Esophagus muscularis mucosa (tissue), 4 donors: ENCODE results near the gene IL11. TPM values are rescaled to one million over a fixed set of nuclear protein-coding genes. Genes with fewer than 3 reads are reported as not detected.

Experiments
- DNase-seq: peaks from one replicate; pipeline ENCODE4 v3.0.0-alpha.2; 2017; ENCODE audit errors: extremely low spot score
- H3K27ac ChIP-seq, 4 donors: fragments of 200-600 bp; sonication (generic); replicated peaks in 1 of 4; 1 replicate in 3 of 4; 2 replicates in 1 of 4; pipeline ENCODE4 v1.5.1; 2016 to 2019; ENCODE audit warnings: mild to moderate bottlenecking in 1 of 4
- H3K27me3 ChIP-seq, 4 donors: fragments of 200-600 bp; sonication (generic); one replicate each; pipeline versions ENCODE4 v1.5.1 to v1.6.0; 2016 to 2019
- H3K36me3 ChIP-seq, 4 donors: fragments of 200-600 bp; sonication (generic); one replicate each; pipeline ENCODE4 v1.5.1; 2016 to 2019
- H3K4me1 ChIP-seq, 4 donors: fragments of 200-600 bp; sonication (generic); one replicate each; pipeline ENCODE4 v1.5.1; 2016 to 2019
- H3K4me3 ChIP-seq, 4 donors: fragments of 200-600 bp; sonication (generic); 1 replicate in 2 of 4; 2 replicates in 2 of 4; pipeline ENCODE4 v1.5.1; 2016 to 2019; ENCODE audit warnings: mild to moderate bottlenecking in 4 of 4, moderate library complexity in 1 of 4
- H3K9me3 ChIP-seq, 4 donors: fragments of 200-600 bp; sonication (generic); 1 replicate in 3 of 4; 2 replicates in 1 of 4; pipeline ENCODE4 v1.5.1; 2016 to 2019
- EP300 ChIP-seq: sonication (generic); formaldehyde crosslinking; IDR thresholded peaks from one replicate; pipeline ENCODE4 v1.6.1; 2017; ENCODE audit warnings: antibody characterized with exemption
- POLR2A ChIP-seq: fragments of 450-650 bp; IDR thresholded peaks from one replicate; pipeline ENCODE4 v1.6.1; 2017; ENCODE audit warnings: antibody characterized with exemption, moderate library complexity, mild to moderate bottlenecking, low read depth
- POLR2AphosphoS5 ChIP-seq, 2 donors: sonication (generic); formaldehyde crosslinking; IDR thresholded peaks; one replicate each; pipeline ENCODE4 v1.6.1; 2017; ENCODE audit warnings: antibody characterized with exemption in 2 of 2
- WGBS: methylation state at CpG from one replicate; pipeline ENCODE4 v1.1.5; 2018; 5-methylcytosine and 5-hydroxymethylcytosine counted together
- intact Hi-C: fragments of 100-400 bp; cut with DNase I; formaldehyde crosslinking; loops from one replicate; pipeline ENCODE4 v1.15.1; 2023
- total RNA-seq, 4 donors: library from RNA; depleted of rRNA; stranded (reverse); fragments of >200 nt; gene quantifications; one replicate each; pipeline versions ENCODE4 v1.1.0 to v1.2.1, GENCODE V29; 2016
- TF ChIP-seq, protein P1 (sequence below), 3 experiments: fragments of 200-600 bp in 2 of 3; fragments of 450-650 bp in 1 of 3; sonication (generic) in 2 of 3; IDR thresholded peaks; one replicate each; pipeline ENCODE4 v1.5.1; 2017 to 2019; ENCODE audit warnings: antibody characterized with exemption in 3 of 3, mild to moderate bottlenecking in 2 of 3, moderate library complexity in 1 of 3

Gene IL11
- total RNA-seq, 4 donors from 2014 or later: 0.33 to 0.34 TPM; not detected in 2

DNA sequence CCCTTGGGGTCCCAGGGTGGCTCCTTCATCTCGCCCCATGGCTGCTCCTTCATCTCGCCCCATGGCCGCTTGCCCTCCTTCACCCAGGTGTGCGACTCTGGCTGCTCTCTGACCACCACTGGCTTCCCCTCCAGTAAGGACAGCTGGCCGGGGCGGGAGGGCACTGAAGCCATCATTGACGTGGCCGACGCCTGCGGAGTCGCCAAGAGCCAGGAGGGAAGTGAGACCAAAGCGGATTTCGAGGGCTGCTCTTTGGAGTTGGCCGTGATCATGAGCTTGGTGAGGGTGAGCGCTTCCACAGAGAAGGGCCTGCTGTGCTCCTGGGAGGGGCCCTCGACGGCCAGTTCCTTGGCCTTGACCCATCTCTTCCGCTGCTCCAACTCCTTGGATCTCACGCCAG, 11.8 kb downstream of the IL11 start:
- H3K4me3 ChIP-seq: no peak overlapping the region
- no peaks in the 10 kb centered on the region for H3K36me3 ChIP-seq
- no peak for DNase-seq
- TF ChIP-seq POLR2AphosphoS5 (IDR thresholded peaks at IDR 0.05): no peak
- TF ChIP-seq, protein P1, sequence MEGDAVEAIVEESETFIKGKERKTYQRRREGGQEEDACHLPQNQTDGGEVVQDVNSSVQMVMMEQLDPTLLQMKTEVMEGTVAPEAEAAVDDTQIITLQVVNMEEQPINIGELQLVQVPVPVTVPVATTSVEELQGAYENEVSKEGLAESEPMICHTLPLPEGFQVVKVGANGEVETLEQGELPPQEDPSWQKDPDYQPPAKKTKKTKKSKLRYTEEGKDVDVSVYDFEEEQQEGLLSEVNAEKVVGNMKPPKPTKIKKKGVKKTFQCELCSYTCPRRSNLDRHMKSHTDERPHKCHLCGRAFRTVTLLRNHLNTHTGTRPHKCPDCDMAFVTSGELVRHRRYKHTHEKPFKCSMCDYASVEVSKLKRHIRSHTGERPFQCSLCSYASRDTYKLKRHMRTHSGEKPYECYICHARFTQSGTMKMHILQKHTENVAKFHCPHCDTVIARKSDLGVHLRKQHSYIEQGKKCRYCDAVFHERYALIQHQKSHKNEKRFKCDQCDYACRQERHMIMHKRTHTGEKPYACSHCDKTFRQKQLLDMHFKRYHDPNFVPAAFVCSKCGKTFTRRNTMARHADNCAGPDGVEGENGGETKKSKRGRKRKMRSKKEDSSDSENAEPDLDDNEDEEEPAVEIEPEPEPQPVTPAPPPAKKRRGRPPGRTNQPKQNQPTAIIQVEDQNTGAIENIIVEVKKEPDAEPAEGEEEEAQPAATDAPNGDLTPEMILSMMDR (IDR thresholded peaks at IDR 0.05): no peak
- no peak for TF ChIP-seq POLR2A
- no peak for TF ChIP-seq EP300
- H3K4me1 ChIP-seq: peaks cover 13 to 15% (median 14%) of the 10 kb centered on the region in 4 donors
- H3K27me3 ChIP-seq: peaks cover 8 to 76% (median 15%) of the 10 kb centered on the region in 4 donors
- WGBS: 100% methylated on average over 2 of the region's 19 CpGs
- intact Hi-C loops: no loop called here
- H3K9me3 ChIP-seq: no peaks in the 10 kb centered on the region
- H3K27ac ChIP-seq: no peak overlapping the region

DNA sequence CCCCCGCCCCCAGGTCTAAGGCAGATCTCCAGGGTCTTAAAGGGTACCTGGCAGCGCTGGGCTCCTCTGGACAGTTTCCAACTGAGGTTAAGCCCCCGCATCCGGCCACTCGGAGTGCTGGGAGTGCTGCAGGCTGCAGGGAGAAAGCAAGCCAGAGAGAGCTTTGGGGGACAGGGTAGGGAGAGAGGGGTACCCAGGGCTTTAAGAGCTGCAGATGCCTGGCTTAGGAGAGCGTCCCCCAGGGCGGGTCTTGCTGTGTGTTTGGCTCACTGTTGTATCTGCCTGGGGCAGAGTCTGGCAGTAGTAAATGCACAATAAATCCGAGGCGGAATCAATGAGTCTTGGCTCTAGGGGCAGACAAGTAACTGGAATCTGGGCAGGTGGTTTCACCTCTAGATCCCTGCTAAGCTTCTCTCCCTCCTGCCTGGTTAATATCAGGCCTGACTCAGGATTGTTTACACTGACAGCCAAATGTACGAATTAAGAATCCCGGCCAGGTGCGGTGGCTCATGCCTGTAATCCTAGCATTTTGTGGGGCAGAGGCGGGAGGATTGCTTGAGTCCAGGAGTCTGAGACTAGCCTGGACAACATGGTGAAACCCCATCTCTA, 14.9 kb downstream of the IL11 start:
- intact Hi-C loops: no loop called here
- 32% methylated on average over 12 of the region's 13 CpGs for WGBS
- Histone ChIP-seq H3K9me3 (no peaks in the 10 kb centered on the region), H3K27ac (no peak overlapping the region), H3K4me1 (peaks cover 18 to 23% (median 20%) of the 10 kb centered on the region in 4 donors), H3K4me3 (no peak overlapping the region), H3K27me3 (peaks cover 11 to 80% (median 44%) of the 10 kb centered on the region in 4 donors), H3K36me3 (no peaks in the 10 kb centered on the region)
- DNase-seq: no peak
- TF ChIP-seq POLR2A (no peak), POLR2AphosphoS5 (IDR thresholded peaks at IDR 0.05) (no peak), EP300 (no peak)
- TF ChIP-seq, protein P1 (IDR thresholded peaks at IDR 0.05): no peak

DNA sequence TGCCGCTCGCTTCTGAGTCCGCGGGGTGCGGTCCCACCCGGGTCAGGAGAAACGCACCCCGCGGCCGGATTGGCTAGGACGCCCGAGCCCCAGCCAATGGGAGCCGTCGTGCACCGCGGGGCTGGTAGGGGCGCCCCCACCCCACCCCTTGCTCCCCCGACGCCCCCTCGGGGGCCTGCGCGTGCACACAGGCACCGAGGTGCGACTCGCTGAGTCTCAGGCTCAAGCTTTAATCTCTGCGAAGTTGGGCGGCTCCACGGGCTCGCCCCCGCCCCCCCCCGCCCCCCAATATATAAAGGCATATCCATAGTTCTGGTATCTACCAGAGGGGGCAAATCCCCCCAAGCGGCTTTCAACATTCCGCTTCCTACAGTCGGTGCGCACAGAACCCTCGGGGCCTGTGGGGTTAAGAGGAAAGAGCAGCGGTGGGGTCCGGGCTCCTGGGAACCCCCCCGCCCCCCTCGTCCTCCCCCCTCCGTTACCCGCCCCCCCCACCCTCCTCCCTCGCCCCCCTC, 15.5 kb downstream of the IL11 start, which contains the start of gene COX6B2:
Gene COX6B2, minus strand, starts transcription at position 22 of the 515 bp plus-strand sequence. CDS start 198 bp downstream, outside the sequence.
- WGBS: 0% methylated on average over 4 of the region's 43 CpGs
- TF ChIP-seq POLR2AphosphoS5 (IDR thresholded peaks at IDR 0.05) (no peak), POLR2A (no peak), EP300 (no peak)
- TF ChIP-seq, protein P1 (IDR thresholded peaks at IDR 0.05): no peak
- intact Hi-C loops: no loop called here
- Histone ChIP-seq H3K27ac (no peak within 1 kb of the TSS), H3K9me3 (no peaks in the 10 kb centered on the region), H3K27me3 (peaks cover 11 to 85% (median 46%) of the 10 kb centered on the region in 4 donors), H3K36me3 (no peaks in the 10 kb centered on the region), H3K4me1 (peaks cover 18 to 23% (median 20%) of the 10 kb centered on the region in 4 donors), H3K4me3 (peak within 1 kb of the TSS; percentile 41 to 63 (median 46))
- no peak for DNase-seq

DNA sequence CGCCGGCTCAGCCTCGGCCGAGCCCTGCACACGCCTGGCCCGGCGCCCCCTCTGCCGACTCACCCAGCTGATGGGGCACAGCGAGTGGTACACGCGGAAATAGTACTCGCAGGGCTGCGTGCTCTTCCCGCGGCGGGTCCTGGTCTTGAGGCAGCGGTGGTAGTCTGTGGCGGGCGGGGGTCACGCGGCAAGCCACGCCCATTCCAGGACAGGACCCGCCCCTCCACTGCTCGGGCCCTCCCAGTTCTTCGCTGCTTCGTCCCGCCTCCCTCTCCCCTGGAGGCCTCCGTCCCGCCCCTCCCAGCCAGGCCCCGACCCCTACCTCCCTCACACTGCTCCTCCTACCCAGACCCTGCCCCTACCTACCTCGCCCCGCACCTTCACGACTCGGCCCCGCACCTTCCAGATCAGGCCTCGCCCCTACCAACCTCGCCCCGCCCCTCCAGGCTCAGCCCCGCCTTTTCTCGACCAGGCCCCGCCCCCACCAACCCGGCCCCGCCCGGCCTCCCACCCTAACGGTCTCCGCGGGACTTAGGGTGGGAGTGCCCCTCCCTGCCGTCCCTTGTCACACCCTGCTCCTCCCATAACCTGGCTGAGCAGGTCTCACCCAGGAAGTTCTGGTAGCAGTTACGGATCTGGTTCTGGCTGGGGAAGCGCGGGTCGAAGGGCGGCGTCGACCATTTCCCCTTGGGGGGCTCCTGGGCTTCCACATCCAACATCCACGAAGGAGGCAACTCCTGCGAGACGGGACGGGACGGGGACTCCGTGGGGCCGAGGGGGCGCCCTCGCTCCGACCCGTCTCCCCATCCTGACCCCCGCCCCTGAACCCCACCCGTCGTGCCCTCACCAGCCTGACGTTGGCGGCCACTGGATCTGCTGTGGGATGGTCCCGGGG, 16.2 kb downstream of the IL11 start:
- WGBS: 9% methylated on average over 16 of the region's 72 CpGs
- no peaks in the 10 kb centered on the region for H3K9me3 ChIP-seq
- H3K27ac ChIP-seq: no peak overlapping the region
- no peak for TF ChIP-seq EP300
- TF ChIP-seq POLR2AphosphoS5 (IDR thresholded peaks at IDR 0.05): no peak
- TF ChIP-seq POLR2A: no peak
- TF ChIP-seq, protein P1 (IDR thresholded peaks at IDR 0.05): no peak
- H3K36me3 ChIP-seq: no peaks in the 10 kb centered on the region
- peak overlapping the region; percentile 41 to 63 (median 46) for H3K4me3 ChIP-seq
- DNase-seq: no peak
- peaks cover 18 to 23% (median 20%) of the 10 kb centered on the region in 4 donors for H3K4me1 ChIP-seq
- peaks cover 11 to 91% (median 46%) of the 10 kb centered on the region in 4 donors for H3K27me3 ChIP-seq
- intact Hi-C loops: no loop called here
